ENCODE data around the gene SRRD.

DNA sequence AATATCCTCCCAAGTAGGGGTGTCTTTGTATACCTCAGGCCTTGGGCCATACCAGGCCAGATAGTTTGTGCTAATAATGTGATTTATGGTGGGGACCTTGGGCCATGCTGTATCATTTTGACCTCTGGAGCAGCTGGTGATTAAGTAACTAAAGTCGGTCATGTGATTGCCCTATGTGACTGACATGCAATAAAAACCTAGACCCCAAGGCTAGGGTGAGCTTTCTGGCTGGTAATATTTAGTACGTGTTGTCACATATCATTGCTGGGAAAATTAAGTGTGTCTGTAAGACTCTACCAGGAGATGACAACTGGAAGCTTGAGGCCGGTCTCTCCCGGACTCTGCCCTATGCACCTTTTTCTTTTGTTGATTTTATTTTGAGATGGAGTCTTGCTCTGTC is 41.2 kb downstream of the SRRD start:
- no peak for TF ChIP-seq CTCF (IDR thresholded peaks at IDR 0.05; ENCODE audit: poor library complexity)
- TF ChIP-seq EZH2phosphoT487 (IDR thresholded peaks at IDR 0.05; ENCODE audit: low read depth, severe bottlenecking, unreplicated experiment): no peak
- TF ChIP-seq EZH2 (IDR thresholded peaks at IDR 0.05; ENCODE audit: borderline replicate concordance): no peak
